D721Med (cell line): ENCODE data around the gene DRICH1.
"Not testable (repeated sequence)": the region's sequence is repeated elsewhere in the genome, so short reads cannot be mapped to it uniquely, and the experiment has no call there.

Source experiments
- DNase-seq: peaks from one replicate; pipeline ENCODE4 v3.0.0; 2011; ENCODE audit warnings: low spot score; ENCODE audit not compliant: insufficient read length
- FAIRE-seq: peaks from 2 replicates; lab custom pipeline; 2011; peaks lifted over from hg19 to GRCh38; lab: Jason Lieb, UNC
- CTCF ChIP-seq: IDR thresholded peaks from 2 replicates; pipeline ENCODE4 v1.5.1; 2012; ENCODE audit warnings: mild to moderate bottlenecking, control low read depth; ENCODE audit not compliant: insufficient read depth; ENCODE audit errors: missing control alignments

DRICH1 gene

GRCh38 chr22:23652711-23653110, 20.6 kb upstream of the DRICH1 start:
- no peak for TF ChIP-seq CTCF
- FAIRE-seq (no peak), DNase-seq (no peak)

- no peak for TF ChIP-seq CTCF
- no peak for FAIRE-seq
These were observed 20.2 kb upstream of the DRICH1 start for GRCh38 chr22:23652286-23652685.

DNA sequence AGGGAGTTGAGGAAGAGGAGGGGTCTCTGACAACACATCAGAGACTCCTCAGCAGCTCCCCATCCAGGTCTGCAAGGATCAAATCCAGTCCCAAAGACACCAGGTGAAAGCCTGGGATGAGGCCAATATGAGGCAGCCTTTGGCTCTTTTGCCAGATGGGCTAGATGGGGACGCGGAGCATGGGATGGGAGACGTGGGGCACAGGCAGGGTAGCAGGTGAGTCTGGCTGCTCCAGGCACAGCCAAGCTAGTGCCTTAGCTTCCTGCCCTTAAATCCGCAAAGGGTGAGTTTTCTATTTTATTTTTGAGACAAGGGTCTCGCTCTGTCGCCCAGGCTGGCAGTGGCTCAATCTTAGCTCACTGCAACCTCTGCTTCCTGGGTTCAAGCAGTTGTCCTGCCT, 19.6 kb upstream of the DRICH1 start:
- DNase-seq (no peak), FAIRE-seq (no peak)
- no peak for TF ChIP-seq CTCF

More at GRCh38 chr22:23652286-23652685, 20.2 kb upstream of the DRICH1 start:
- DNase-seq = no peak

DNA sequence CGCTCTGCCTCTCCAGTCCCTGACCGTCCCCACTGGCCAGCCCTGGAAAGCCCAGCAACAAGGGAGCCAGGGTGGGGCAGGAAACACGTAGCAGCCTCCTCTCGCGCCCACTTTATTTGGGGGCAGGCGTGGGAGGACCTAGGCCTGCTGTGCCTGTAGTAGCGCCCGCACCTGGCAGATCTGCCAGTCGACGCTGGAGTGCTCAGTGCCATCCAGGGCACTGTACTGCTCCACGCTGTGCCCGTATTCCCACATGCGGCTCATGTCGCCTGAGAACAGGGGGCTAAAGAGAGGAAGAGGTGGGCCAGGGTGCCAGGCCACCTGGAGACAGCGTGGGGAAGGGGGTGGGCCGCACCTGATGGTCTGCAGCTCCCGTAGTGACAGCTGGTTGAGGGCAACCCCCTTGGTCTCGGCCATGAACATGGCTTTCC, 17.0 kb upstream of the DRICH1 start:
- FAIRE-seq = no peak
- DNase-seq = no peak
- no peak for TF ChIP-seq CTCF

DNA sequence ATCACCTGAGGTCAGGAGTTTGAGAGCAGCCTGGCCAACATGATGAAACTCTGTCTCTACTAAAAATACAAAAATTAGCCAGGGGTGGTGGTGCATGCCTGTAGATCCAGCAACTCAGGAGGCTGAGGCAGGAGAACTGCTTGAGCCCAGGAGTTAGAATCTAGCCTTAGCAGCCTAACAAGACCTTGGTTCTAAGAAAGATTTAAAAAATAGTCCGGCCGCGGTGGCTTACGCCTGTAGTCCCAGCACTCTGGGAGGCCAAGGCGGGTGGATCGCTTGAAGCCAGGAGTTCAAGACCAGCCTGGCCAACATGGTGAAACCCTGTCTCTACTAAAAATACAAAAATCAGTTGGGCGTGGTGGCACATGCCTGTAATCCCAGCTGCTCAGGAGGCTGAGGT, 14.4 kb upstream of the DRICH1 start:
- not testable (repeated sequence) for DNase-seq

DNA sequence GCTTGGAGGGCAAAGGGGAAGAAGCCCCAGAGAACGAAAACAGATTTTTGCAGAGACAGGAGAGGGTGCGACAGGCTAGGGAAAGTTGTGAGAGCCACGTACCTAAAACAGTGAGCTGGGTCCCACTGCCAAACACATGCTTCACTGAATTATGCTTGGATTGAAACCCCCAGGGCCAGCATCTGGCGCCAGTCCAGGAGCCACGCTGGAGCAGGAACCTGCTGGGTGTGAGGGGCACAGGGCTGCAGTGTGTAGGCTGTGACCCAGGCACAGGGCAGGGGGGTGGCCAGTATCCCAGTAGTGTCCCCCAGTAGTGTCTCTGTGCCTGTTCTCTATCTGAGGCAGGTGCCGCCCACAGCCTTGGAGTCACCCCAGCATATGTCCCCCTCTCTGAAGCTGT, 8.1 kb upstream of the DRICH1 start:
- DNase-seq, FAIRE-seq: not testable (repeated sequence)

More for the DNA sequence above, 14.4 kb upstream of the DRICH1 start:
- not testable (repeated sequence) for FAIRE-seq

DNA sequence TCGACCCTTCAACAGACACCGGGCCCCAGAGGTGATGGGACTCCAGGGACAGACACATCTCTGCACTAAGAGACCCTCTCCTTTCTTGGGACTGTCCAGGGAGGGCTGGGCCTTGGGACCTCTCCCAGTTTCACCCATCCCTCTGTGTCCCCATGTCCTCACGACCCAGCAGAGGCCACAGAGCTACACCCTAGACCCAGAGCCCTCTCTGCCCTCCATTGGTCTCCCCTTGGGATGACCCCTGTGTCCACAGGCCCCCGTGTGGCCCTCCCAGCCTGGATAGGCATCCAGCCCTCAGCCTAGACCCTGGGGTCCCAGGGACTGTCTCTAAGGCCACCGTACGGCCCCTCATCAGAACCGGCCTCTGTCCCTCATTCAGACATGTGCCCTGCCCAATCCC, 7.5 kb upstream of the DRICH1 start:
- no peak for FAIRE-seq
- no peak for DNase-seq
- no peak for TF ChIP-seq CTCF

DNA sequence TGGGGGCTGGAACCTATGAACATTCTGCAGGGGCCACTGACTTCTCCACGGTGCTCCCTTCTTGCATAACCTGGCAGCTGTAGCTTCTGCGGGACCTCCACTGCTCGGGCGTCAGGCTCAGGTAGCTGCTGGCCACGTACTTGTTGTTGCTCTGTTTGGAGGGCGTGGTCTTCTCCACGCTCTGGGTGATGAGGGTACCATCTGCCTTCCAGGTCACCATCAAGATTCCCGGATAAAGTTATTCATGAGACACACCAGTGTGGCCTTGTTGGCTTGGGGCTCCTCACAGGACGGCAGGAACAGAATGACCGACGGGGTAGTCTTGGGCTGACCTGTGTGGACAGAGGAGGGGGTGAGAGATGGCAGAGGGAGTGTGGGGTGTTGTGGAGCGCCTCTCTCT, 6.5 kb upstream of the DRICH1 start:
- FAIRE-seq (no peak), DNase-seq (no peak)
- TF ChIP-seq CTCF = no peak

GRCh38 chr22:23635291-23635690, 3.2 kb upstream of the DRICH1 start:
- not testable (repeated sequence) for FAIRE-seq, DNase-seq

DNA sequence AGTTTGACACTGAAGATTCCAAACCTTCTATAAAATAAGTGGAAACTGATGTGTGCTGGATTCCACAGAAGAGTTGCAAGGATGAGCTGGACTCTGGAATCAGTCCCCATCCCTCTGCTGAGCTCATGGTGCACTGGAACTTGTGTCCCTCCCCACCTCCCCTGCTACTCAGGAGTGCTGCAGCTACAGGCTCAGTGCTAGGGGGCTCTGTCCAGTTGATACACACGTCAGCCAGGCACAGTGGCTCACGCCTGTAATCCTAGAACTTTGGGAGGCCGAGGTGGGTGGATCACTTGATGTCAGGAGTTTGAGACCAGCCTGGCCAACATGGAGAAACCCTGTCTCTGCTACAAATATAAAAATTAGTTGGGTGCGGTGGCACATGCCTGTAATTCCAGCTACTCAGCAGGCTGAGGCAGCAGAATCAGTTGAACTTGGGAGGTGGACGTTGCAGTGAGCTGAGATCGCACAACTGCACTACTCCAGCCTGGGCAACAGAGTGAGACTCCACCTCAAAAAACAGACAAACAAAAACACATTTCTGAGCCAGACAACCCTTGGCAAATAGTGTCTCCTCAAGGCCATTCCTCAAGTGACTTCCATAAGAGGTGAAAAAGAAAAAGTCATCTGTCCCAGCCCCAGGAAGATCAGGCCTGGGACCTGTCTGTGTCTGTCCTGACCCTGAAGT, 3.9 kb downstream of the DRICH1 start:
- not testable (repeated sequence) for DNase-seq, FAIRE-seq
